GM21447 (cell line): Measurements from ENCODE around the gene SUMF1.

Experiments
- ATAC-seq: cut with Tn5 transposase; IDR thresholded peaks from one replicate; pipeline ENCODE4 v1.9.1; 2021; ENCODE audit not compliant: unreplicated experiment

The SUMF1 gene

DNA sequence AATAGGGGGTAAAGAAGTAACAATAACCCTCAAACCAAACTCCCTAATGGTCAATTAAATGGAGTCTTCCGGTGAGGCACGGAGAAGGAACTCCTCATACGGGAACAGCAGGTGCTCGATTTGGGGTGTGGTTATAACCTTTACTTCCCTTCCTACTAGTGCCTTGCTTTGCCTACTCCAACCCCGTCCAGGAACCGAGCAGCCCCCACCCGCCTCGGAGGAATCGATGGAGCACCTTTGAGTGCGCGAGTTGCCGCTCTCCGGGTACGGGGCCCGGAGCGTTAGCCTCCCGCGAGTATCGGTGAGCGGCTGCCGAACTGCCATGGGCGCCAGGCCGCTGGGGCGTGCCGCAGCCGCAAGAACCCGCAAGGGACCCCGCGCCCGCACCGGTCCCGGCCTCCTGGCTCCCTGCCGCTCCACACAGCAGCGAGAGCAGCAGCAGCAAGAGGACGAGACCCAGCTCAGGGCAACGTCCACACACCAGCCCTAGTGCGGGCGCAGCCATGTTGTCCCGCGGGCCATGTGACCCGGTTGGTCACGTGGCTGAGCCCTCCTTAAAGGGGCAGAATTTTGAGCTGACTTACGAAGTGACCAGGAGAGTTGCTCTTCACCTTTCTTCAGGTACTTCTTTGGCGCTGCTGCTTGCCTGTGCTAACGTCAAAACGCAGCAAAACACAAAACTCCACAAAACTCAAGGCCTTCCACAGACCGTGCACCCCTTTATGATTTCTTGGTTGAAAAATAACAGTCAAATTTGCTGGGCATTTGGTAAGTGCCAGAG is at the start of gene SUMF1:
Gene SUMF1, minus strand, starts transcription at position 529 of the 781 bp plus-strand sequence. Its CDS starts 24 bp downstream, at position 505.
- peak; percentile 100 for ATAC-seq

DNA sequence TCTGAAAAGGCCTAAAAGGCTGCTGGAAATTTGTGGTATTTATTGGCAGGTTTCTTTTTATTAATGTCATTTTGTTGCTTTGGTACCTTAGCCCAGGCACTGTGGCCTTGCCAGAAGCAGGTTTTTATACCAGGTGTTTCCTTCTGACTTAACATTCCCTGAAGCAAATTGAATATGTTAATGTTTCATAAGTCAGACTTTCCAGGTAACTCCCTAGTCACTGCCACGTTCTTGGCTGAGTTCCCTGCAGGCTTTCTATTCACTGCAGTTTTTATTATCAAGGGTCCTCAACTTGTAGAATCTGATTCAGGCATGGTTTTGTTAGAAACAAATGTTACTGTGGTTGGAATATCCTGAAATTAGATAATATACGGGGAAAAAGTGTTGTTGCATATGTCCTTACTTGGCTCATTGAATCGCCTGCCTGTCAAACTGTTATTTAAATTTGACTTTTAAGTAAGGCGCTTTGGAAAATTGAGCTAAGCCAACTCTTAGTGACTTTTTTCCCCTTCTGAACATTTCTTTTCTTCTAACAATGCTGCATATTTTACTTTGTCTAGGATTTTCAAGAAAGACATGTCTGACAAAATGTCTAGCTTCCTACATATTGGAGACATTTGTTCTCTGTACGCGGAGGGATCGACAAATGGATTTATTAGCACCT is 49.0 kb upstream of the SUMF1 start:
- ATAC-seq = no peak

DNA sequence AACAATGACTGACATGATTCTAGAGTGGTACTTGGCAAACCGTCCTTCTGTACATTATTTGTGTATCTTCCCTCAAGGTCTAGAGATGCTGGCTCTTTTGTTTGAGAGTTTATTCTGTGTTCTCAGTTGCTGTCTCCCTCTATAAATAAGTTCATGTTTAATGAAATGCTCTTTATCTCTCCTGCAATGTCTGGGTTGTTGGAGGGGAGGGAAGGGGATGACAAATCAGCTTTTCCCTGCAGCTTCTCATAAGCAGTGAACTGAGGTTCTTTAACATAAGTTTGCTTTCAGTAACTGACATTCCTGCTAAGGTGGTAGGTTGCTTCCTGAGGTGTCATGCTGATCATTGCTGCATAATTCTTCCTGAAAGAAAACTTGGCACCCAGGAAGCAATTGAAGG is 47.8 kb upstream of the SUMF1 start:
- no peak for ATAC-seq

DNA sequence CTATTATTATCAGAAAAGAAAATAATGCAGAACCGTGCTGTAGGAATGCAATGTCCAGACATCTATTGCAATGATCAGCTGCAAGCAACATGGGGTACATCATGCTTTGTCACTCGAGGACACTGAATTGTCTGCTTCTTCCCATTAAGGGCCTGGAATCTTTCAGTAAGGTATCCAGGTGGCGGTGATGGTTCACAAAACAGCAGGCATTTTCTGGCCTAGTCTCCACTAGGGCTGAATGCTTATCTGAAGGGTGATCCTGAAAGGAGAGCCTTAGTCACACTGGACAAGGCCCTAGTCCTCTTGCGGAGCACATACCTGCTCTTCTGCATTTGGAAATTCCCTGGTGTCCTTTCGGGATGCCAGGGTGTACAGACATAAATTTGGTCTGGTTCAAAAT is 47.3 kb upstream of the SUMF1 start:
- ATAC-seq = no peak

DNA sequence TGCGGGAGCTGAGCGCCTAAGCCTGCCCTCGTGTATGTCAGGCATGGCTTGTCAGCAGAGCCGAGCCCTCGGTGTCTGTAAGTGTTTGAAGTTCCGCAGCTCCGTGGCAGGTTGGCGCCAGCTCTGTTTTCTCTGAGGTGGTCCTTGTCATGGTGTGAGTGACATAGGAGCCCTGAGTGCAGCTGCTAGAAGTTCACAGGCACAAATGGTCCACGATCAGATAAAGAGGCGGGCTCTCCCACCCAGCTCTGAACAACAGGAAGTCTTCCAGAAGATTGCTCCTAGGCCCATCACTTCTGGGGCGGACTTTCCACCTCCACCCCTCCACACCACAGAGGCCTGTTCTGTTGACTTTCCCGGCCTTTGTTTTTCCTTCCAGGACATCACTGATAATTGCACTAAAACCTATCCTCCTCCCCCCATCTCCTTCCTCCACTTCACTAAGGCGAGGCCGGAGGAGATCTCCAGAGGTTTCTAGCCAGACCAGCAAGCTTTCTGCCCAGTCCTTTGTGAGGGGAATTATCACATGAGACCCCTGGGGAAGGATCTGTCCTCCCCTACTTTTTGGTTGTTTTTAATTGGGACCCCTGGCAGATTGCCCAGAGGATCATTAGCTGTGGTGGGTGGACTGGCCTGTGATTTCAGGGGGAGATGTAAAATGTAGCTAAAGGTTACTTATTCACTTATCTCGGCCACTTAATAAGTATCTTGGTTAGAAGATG is 46.0 kb upstream of the SUMF1 start:
- no peak for ATAC-seq

DNA sequence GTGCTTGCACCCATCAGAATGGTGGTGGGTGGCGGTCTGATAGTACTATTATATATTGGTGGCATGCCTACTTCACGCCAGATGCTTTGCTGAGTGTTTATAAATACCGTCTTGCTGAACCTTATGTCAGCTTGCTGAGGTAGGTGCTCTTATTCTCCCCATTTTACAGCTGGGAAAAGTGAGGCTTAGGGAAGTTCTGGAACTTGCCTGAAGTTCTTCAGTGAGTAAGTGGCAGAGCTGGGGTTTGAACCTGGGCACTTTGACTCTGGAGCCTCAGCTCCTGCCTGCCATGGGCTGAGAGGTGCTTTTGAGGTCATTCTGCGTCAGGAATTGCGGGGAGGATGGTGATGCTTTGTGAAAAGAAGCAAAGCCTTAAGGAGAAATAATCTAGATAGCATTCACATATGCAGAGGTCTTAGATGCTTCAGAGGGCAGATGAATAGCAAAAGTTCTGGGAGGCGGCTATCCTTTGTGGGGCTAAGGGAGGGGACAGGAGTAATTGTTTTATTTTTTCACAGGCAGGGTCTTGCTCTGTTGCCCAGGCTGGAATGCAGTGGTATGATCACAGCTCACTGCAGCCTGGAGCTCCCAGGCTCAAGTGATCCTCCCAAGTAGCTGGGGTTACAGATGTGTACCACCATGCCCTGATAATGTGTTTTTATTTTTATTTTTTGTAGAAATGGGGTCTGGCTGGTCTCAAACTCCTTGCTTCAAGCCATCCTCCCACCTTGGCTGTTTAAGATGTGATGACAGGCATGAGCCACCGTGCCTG is 44.6 kb upstream of the SUMF1 start:
- no peak for ATAC-seq

DNA sequence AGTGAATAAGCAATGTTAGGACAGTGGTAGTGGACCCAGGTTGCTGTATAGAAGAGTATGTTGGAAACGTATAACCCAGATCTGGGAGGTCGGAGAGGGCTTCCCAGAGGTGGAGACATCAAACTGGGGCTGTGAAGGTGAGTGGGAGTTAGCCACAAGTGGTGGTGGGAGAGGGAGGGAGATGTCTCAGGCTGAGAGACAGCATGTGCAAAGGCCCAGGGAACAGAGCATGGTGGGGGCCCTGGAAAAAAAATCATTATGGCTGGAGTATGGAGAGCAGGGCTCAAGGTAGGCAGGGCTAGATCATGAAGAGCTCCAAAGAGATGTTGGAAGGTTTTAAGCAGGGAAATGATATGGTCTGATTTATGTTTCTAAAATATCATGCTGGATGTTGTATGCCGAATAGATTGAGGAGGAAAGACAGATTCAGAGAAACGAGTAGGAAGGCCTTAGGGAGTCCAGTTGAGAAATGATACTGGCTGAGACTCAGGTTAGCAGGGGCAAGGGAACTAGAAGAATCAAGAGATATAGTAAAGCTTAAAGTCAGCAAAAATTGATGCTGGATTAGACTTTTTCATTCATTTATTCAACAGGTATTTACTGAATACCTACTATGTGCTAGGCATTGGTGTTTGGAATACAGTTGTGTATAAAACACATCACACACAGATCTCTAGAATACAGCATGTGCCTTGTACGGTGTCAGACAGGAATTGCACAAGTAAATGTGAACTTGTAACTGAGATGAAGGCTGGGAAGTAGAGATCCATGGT is 43.1 kb upstream of the SUMF1 start:
- no peak for ATAC-seq

DNA sequence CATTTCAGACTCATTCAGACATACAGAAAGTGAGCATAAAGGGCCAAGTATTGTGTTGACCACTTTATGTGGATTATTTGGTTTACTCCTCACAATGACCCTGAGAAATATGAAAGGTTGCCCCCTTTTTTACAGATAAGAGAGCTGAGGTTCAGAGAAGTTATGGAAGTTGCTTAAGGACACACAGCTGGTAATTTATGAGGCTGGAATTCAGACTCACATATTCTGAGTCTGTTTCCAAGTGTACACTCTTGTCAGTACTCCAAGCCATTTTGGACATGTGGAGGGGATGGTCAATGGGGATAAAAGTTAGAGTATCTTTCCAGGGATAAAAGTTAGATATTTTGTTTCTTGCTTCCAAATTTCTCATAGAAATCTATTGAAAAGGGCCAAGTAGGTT is 42.0 kb upstream of the SUMF1 start:
- ATAC-seq = no peak

DNA sequence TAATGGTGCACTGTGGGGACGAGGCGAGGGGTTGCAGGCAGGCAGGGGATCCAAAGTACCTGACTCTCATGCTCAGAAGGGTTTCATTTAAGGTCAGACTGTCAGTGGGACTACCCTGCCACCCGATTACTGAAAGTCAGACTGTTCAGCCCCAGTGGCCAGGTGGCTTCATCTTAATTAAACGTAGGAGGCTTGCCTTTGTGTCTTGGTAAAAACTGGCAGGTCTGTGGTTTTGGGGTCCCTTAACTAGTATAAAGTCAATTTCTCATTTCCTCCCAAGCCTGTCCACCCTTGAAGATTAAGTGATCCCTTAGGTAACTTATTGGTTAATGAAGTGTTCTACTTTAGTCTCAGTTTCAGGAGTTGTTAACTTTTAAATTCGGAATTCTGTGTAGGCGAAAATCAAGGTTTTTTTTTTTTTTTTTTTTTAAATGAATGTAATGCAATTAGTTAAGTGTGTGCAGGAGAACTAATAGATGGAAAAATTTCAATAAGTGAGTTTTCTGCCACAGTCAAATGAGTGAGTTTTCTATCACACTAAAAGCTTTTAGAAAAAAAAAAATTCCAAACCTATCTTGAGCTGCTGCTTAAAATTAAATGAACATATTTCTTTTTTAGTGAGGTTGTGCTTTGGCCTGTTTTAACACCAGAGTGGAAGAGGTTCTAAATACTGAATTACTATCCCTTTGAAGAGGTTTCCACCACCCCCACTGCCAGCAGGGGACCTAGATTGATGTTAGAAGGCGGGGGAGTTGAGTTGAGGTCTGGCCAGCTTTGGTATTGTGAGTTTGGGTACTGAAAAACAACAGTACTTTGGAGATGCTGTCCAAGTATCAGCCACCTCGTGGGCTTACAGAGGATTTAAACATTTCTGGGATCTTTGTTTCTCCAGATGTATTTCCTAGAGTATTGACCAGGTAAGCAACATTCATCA is 41.2 kb upstream of the SUMF1 start:
- ATAC-seq = peak; percentile 67

DNA sequence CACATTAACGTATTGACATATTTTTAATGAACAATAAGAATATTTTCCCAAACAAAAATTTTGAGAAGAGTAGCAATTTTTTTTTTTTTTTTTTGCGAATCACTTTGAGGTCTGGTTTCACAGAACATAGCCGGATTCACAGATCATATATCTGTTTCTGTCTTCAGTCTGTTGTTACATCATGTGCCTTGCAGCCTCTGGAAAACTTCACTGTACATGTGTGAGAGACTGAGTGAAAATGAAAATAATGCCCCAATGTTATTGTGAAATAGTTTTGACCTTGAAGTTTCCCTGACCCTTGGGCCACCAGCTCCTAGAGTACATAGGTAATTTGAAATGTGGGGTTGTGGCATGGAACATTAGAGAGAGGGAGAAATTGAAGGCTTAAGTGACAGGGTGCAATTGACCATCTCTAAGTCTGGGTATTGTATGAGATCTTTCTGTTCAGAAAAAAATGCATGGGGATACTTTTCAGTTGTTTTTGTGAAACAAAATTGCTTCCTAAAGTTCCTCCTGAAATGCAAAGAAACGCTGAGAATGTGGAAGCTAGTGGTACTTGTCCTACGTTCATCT is 40.0 kb upstream of the SUMF1 start:
- ATAC-seq = peak; percentile 23

DNA sequence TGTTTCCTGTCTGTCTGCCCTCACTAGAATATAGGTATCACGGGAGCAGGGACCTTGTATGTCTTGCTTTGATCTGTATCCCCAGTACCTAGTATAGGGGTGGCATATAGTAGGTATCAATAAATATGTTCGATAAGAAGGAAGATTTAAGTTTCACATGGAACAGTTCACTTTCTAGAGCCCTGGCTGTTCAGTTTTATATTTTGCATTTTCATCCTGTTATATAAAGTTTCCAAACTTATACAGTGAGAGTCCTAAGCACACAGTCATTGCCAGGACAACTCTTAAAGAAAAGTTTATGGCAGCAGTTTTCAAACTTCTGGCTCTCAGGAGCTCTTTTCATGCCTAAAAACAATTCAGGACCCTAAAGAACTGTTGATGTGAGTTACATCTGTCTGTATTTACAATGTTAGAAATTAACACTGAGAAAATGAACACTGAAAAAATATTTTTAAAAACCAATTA is 39.5 kb upstream of the SUMF1 start:
- no peak for ATAC-seq

DNA sequence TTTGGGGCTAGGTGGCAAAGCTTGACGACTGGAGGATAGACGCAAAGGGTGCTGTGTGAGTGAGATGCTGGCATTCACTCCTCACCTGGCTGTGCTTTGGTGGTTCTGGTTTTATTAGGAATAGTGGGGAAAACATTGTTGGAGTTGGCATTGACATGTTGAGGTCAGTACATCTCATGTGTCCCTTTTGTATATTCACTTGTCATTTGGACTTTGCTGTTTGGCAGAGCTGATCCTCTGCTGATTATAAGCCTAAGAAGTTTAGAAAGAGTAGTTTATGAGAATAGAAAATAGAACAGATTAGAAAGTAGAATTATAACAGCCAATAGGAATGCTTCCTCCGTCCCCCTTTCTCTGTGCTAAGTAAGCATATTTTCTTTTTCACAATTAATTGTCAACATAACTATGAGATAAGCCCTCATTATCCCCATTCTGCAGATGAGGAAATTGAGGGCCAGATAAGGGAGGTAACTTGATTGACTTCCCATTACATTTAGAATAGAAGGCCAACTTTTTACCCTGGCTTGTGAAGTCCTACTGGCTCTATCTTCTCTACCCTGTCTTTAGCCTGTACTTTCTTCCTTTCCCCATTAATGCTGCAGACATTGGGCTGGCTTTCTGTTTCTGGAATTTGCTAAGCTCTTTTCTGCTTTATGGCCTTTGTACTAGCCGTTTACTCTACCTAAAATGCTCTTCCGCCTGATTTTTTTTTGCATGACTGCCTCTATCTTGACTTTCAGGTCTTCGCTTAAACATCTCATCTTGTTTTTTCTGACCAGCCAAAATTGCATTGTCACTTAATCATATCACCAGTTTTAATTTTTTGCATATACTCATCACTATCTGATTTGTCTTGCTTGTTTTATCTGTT is 38.9 kb upstream of the SUMF1 start:
- no peak for ATAC-seq

DNA sequence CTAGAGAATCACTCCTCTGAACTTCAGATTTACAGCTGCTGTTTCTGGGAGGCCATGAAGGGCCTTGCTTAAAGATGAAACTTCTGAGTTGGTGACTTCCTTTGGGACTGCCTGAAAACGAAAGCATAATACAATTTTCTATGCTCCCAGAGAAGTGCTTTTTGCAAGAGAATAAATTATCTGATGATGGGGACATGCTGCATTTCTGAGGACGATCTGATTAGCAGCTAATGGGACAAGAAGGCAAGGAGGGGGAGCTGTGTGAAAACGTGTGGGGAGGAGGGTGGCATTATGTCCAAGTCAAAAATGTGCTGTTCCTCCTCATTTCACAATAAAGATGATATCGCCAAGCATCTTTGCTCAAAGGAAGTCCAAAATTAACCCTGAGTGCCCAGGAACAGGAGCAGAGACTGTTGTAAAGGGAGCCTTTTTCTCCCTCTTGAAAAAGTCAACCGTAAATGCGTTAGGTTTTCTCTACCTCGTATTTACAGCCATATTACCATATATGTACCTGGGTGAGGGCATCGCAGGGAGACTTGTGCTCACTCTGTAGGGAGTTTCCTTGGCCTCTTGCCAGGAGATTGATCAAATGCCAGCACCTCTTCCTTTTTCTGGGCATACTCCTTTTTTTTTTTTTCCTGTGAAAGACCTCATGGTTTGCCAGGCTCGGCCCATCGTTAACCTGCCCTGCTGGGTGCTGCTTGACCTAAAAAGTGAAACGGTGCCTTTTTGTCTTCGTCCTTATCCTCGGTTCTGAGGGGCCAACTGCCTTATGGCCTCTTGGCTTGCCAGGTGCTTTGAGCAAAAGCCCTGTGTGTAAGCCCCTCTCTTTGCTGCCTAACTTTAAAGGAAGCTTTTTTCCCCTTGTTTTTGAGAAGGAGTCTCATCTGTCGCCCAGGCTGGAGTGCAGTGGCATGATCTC is 37.5 kb upstream of the SUMF1 start:
- ATAC-seq = no peak

DNA sequence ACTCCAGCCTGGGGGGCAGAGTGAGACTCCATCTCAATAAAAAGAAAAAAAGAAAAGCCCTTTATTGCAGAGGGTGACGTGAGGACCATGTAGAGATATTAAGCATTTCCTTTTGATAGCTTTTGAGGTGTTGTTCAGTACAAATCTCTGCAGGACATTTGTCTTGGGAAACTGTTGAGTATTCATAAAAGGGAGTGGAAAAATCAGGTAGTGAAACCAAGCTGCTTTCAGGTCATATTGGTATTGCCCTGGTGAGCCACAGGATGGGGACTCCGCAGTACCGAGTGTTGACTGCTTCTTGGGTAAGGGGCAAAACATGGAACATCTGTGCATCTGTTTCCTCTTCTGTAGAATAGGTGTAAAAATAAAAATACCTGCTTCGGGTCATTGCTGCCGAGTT is 36.0 kb upstream of the SUMF1 start:
- ATAC-seq = peak; percentile 56

DNA sequence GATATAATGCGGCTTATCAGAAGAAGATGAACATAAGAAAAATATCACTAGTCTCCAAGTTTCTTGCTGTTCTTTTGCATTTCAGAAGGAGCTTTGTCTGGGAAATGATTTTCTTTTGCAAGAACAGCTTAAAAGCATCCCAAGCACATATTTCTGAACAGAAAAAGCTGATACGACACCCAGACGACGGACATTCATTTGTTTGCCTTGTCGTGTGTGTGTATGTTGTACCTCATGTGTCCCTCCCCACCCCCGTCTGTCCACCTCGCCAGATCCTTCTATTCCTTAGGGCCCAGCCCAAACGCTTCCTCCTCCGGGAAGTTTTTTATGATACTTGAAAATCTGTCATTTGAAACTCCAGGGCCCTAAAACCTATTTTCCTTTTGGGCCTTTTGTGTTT is 34.9 kb upstream of the SUMF1 start:
- ATAC-seq = no peak

DNA sequence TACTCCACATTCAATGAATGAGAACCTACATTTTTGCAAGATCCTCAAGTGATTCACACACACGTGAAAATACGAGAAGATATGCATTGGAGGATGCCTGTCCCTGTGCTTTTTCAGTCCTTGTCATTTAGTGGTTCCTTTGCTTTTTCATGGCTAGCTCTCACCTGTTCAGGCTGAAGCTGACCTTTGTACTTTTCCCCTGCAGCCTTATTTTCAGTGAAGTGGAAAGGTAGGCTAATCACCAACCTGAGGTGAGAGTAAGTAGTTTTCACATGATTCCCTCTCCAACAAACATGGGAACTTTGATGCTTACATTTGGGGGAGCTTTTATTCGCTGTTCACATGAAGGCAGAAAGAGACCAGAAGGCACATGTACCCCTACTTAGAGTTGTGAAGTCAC is 34.4 kb upstream of the SUMF1 start:
- ATAC-seq = no peak

DNA sequence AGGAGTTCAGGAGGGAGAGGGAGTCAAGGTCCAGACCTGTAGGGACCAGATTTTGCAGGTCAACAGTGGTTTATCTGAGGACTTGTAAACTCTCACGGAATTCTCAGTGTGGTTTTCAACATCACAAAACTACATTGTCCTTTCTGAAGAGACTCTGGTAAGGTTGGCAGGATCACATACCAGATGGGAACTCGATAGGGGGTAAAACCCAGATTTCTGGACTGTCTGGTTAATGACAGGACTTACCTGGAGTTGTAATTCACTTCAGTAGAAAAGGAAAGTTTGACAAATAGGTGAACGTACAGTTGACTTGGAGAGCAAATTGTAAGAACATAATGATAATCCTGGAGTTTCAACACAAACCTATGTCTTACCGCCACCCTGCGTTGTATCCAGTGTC is 31.4 kb upstream of the SUMF1 start:
- ATAC-seq = no peak
